ENCODE results near the gene RAI1. TPM values are rescaled to one million over a fixed set of nuclear protein-coding genes. Genes with fewer than 3 reads are reported as not detected.

The RAI1 gene
- total RNA-seq, 1 donor from 2014 or later = 31.1 TPM

DNA sequence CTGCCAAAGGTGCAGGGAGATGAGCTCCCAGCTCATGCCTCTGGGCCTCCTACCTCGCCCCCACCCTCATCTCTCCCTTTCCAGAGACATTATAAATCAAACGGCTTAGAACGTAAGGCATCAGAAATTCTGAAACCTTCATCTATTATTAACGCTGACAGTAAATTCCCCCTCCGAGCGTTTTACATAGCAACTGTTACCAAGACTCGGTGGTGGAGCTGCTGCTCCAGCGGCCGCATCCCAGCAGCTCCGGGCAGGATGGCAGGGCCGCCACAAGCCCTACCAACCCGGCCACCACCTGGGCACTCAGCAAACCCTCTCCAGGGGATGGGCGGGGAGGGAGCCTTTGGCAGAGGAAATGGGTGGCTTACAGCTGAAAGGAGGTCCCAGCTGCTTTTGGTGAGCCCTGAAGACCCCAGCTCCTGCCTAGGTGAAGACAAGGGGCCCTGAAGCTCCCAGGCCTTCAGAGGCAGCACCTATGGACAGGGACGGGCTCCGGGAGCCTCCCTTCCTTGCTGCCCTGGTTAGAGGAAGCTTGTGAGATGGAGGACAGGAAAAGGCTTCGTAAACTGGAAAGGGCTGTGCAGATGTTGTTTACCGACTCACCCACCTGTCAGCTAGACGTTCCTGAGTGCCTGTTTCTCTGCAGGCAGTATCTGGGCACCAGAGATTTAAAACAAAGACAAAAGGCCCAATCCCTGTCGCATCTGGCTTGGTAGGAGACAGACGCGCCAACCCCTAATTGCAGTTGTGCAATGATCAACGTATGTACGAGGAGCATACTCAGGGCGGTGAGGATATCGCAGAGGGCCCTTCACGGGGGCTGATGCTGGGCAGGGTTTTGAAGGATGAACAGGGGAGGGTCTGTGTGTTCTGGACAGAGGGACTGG lies 76.9 kb downstream of the RAI1 start:
- no peak for TF ChIP-seq CTCF (IDR thresholded peaks at IDR 0.05)
- no peak overlapping the region for H3K27ac ChIP-seq
- intact Hi-C loops (cut with DNase I) = no loop called here

DNA sequence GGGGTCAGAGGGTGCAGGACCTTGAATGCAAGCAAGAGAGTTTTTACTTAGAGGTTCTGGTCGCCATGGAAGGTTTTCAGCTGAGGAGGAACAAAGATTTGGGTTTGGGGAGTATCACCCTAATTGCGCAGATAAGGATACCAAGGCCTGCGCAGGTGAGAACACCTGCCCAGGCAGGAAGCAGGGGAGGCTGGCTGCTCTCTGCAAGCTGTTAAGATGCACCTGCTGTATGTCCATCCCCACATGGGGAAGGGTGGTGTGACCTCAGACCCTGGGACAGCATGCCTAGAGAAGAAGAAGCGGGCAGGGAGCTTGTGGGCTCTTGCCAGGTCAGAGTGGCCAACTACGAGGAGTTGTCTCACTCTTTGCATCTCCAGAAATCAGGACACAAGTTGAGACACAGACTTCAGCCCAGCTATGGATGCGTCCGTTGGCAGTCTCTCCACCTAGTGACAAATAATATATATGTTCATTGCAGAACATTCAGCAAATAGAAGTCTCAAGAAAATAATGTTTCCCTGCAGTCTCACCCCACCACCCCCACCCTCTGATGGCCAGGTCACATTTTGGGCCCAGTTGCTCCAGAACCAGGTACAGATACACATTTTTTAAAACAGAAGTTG lies 77.8 kb downstream of the RAI1 start:
- H3K36me3 ChIP-seq = no peaks in the 10 kb centered on the region
- no peak overlapping the region for H3K27ac ChIP-seq

More for the DNA sequence above, 76.9 kb downstream of the RAI1 start:
- no peak for DNase-seq
- ATAC-seq = no peak
- no peaks in the 10 kb centered on the region for H3K27me3 ChIP-seq (ENCODE audit: low read depth)
- H3K4me1 ChIP-seq = peaks cover 26% of the 10 kb centered on the region
- no peaks in the 10 kb centered on the region for H3K36me3 ChIP-seq
- no peak overlapping the region for H3K4me3 ChIP-seq
- no peaks in the 10 kb centered on the region for H3K9me3 ChIP-seq

GRCh38 chr17:17760350-17760749 lies 79.1 kb downstream of the RAI1 start:
- Histone ChIP-seq H3K4me3 (no peak overlapping the region), H3K27me3 (ENCODE audit: low read depth) (no peaks in the 10 kb centered on the region), H3K4me1 (peaks cover 14% of the 10 kb centered on the region), H3K9me3 (no peaks in the 10 kb centered on the region), H3K27ac (no peak overlapping the region), H3K36me3 (peaks cover 3% of the 10 kb centered on the region)
- intact Hi-C loops (cut with DNase I) = no loop called here
- no peak for TF ChIP-seq CTCF (IDR thresholded peaks at IDR 0.05)
- no peak for ATAC-seq
- no peak for DNase-seq

More for the DNA sequence above, 77.8 kb downstream of the RAI1 start:
- no peak for DNase-seq
- ATAC-seq = no peak
- no peak for TF ChIP-seq CTCF (IDR thresholded peaks at IDR 0.05)
- H3K9me3 ChIP-seq = no peaks in the 10 kb centered on the region
- no peaks in the 10 kb centered on the region for H3K27me3 ChIP-seq (ENCODE audit: low read depth)
- peaks cover 23% of the 10 kb centered on the region for H3K4me1 ChIP-seq
- intact Hi-C loops (cut with DNase I) = no loop called here
- H3K4me3 ChIP-seq = no peak overlapping the region

GRCh38 chr17:17760872-17761550 lies 79.8 kb downstream of the RAI1 start:
- H3K27me3 ChIP-seq (ENCODE audit: low read depth) = no peaks in the 10 kb centered on the region
- TF ChIP-seq CTCF (IDR thresholded peaks at IDR 0.05) = no peak
- peaks cover 7% of the 10 kb centered on the region for H3K4me1 ChIP-seq
- intact Hi-C loops (cut with DNase I) = no loop called here
- peaks cover 6% of the 10 kb centered on the region for H3K36me3 ChIP-seq
- no peak overlapping the region for H3K4me3 ChIP-seq
- no peaks in the 10 kb centered on the region for H3K9me3 ChIP-seq
- no peak overlapping the region for H3K27ac ChIP-seq
- no peak for DNase-seq
- ATAC-seq = no peak

- DNase-seq = no peak
- TF ChIP-seq CTCF (IDR thresholded peaks at IDR 0.05) = no peak
- Histone ChIP-seq H3K9me3 (no peaks in the 10 kb centered on the region), H3K27me3 (ENCODE audit: low read depth) (no peaks in the 10 kb centered on the region), H3K27ac (no peak overlapping the region), H3K36me3 (peaks cover 6% of the 10 kb centered on the region), H3K4me1 (peaks cover 3% of the 10 kb centered on the region), H3K4me3 (no peak overlapping the region)
- no peak for ATAC-seq
- intact Hi-C loops (cut with DNase I) = no loop called here
Measured at GRCh38 chr17:17761894-17762743, 80.9 kb downstream of the RAI1 start.
